ENCODE data around the gene CHRNB1.
A peak's percentile ranks its signal among the peaks of the same experiment; 100 is the strongest.

Gene CHRNB1

GRCh38 chr17:7444682-7445618, at the start of gene CHRNB1 (continued):
- TF ChIP-seq EGR2 (tag by site-specific recombination; IDR thresholded peaks at IDR 0.05; ENCODE audit: low read depth): peak; percentile 66
- TF ChIP-seq HOXD13 (CRISPR knock-in tag; IDR thresholded peaks at IDR 0.05; ENCODE audit: borderline replicate concordance): no peak
- TF ChIP-seq ZBTB7A (tag by site-specific recombination; IDR thresholded peaks at IDR 0.05; ENCODE audit: low read depth): 0 out of 2 replicates have a peak, but pooled peaks have one; percentile 12

GRCh38 chr17:7396147-7396546, 48.7 kb upstream of the CHRNB1 start:
- Histone ChIP-seq H3K36me3 (ENCODE audit: control insufficient read depth in 2 of 2, insufficient read depth in 1 of 2, low read length in 2 of 2) (peaks cover 0 to 14% of the 10 kb centered on the region in 2 experiments; a peak in 2 of 3 replicates), H3K4me3 (ENCODE audit: low read depth, low read length) (no peak overlapping the region), H3K4me1 (ENCODE audit: control insufficient read depth, insufficient read depth, low read length) (peaks cover 3% of the 10 kb centered on the region), H3K9me3 (ENCODE audit: control insufficient read depth, insufficient read depth, low read depth, low read length) (no peaks in the 10 kb centered on the region), H3K27ac (ENCODE audit: extremely low read depth, low read depth, low read length) (no peak overlapping the region)
- peak; percentile 28; the same call in 1 of the 2 replicates for TF ChIP-seq CTCF (tag by site-specific recombination; IDR thresholded peaks at IDR 0.05)
- no peak for TF ChIP-seq ZNF830 (tag by site-specific recombination; IDR thresholded peaks at IDR 0.05; ENCODE audit: low read depth)
- TF ChIP-seq ZNF777 (tag by site-specific recombination; IDR thresholded peaks at IDR 0.05; ENCODE audit: borderline replicate concordance): no peak
- peak; percentile 42; the same call in 1 of the 2 replicates for TF ChIP-seq ZNF623 (tag by site-specific recombination; IDR thresholded peaks at IDR 0.05)
- TF ChIP-seq ZXDB (tag by site-specific recombination; IDR thresholded peaks at IDR 0.05): no peak
- no peak for TF ChIP-seq ZNF664 (tag by site-specific recombination; IDR thresholded peaks at IDR 0.05)
- 0 out of 2 replicates have a peak, but pooled peaks have one; percentile 13 for TF ChIP-seq BCL11A (tag by site-specific recombination; IDR thresholded peaks at IDR 0.05; ENCODE audit: low read depth)
- no peak for TF ChIP-seq ZNF121 (tag by site-specific recombination; IDR thresholded peaks at IDR 0.05)
- no peak for TF ChIP-seq ZNF335 (tag by site-specific recombination; conservative IDR thresholded peaks at IDR 0.05)
- no peak for TF ChIP-seq ZNF148 (tag by site-specific recombination; IDR thresholded peaks at IDR 0.05; ENCODE audit: borderline replicate concordance)
- ChIA-PET POLR2A (interaction anchor here (0.9 to 3.4 kb wide), 2 partner anchors 7 to 164 kb away, joined by 3 to 67 read pairs; partner anchors contain the start of gene TMEM256), CTCF (interaction anchor here (0.7 to 1.3 kb wide), 3 partner anchors 41 to 145 kb away, joined by 3 to 6 read pairs (median 4); partner anchors contain the start of gene CHRNB1)

- Histone ChIP-seq H3K9me3 (ENCODE audit: control insufficient read depth, insufficient read depth, low read depth, low read length) (no peaks in the 10 kb centered on the region), H3K36me3 (ENCODE audit: control insufficient read depth in 2 of 2, insufficient read depth in 1 of 2, low read length in 2 of 2) (peaks cover 6 to 7% of the 10 kb centered on the region in 2 experiments; a peak in 2 of 3 replicates), H3K4me1 (ENCODE audit: control insufficient read depth, insufficient read depth, low read length) (peaks cover 7% of the 10 kb centered on the region), H3K4me3 (ENCODE audit: low read depth, low read length) (no peak overlapping the region), H3K27ac (ENCODE audit: extremely low read depth, low read depth, low read length) (no peak overlapping the region)
- ChIA-PET POLR2A (interaction anchor here (1.1 to 1.5 kb wide), 5 partner anchors 11 to 43 kb away, joined by 3 to 7 read pairs (median 3); partner anchors contain the start of gene TMEM95), CTCF (interaction anchor here (1.1 to 2.9 kb wide), 4 partner anchors 18 to 162 kb away, joined by 3 to 12 read pairs (median 4); partner anchors contain the start of gene TMEM95)
- peak; percentile 97 for TF ChIP-seq ZNF121 (tag by site-specific recombination; IDR thresholded peaks at IDR 0.05)
- no peak for TF ChIP-seq WT1 (tag by site-specific recombination; IDR thresholded peaks at IDR 0.05)
Measured at GRCh38 chr17:7398612-7399011, 46.2 kb upstream of the CHRNB1 start.
